Rectal smooth muscle tissue (tissue), 1 donor: ENCODE measurements around the gene WDR47.

Experiments
- H3K27ac ChIP-seq: one replicate; pipeline ENCODE4 v1.7.0; 2013; ENCODE audit warnings: low read depth, low read length, inconsistent platforms
- H3K27me3 ChIP-seq: one replicate; pipeline ENCODE4 v1.7.0; 2013; ENCODE audit warnings: low read length; ENCODE audit not compliant: control insufficient read depth, insufficient read depth
- H3K36me3 ChIP-seq: one replicate; pipeline ENCODE4 v1.7.0; 2013; ENCODE audit warnings: low read length; ENCODE audit not compliant: control insufficient read depth, insufficient read depth
- H3K4me1 ChIP-seq: one replicate; pipeline ENCODE4 v1.7.0; 2013; ENCODE audit warnings: low read length; ENCODE audit not compliant: control insufficient read depth, insufficient read depth
- H3K4me3 ChIP-seq: one replicate; pipeline ENCODE4 v1.7.0; 2013; ENCODE audit warnings: low read length
- H3K9ac ChIP-seq: one replicate; pipeline ENCODE4 v1.7.0; 2013; ENCODE audit warnings: low read length

Gene WDR47

DNA sequence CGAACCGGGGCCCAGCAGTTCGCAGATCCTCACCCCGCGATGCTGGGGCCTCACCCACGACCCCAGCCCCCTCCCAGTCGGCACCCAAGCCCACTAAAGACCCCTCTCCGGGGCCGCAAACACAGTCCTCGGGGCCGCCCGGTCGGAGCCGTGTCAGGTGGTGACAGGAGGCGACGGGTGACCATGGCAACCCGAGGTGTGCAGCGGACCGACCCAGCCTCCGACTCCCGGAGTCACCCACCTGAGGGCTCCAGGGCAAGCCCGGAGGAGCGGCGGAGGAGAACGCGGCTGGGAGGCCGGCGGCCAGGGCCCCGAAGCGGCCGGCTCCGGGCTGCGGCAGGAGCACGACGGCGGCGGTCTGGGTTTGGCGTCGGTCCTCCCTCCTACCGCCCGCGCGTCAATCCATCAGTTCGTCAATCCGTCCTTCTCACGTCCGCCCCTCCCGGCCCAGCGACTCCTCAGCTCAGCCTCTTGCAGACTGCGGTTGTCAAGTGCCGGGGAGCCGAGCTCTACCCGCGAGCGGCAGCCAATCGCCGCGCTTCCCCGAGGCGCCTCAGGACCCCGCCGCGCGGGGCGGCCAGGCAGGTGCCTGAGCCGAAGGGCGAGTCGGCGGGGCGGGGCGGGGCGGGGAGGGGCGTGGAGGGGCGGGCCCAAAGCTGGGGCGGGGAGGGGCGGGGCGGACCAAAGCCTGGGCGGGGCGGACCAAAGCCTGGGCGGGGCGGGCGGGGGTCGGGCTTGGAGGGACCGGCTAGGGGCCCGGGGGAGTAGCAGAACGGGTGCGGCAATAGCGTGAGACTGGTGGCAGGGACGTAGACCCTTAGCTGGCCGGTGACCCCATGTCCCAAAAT lies at the start of gene WDR47:
Gene WDR47 (minus strand): TSS at position 482 of the 848 bp plus-strand sequence. CDS start 18,590 bp downstream, outside the sequence.
- peak within 1 kb of the TSS; percentile 91 for H3K4me3 ChIP-seq
- peak within 1 kb of the TSS; percentile 62 for H3K9ac ChIP-seq
- H3K4me1 ChIP-seq, result no peaks in the 10 kb centered on the region
- no peaks in the 10 kb centered on the region for H3K27me3 ChIP-seq
- H3K36me3 ChIP-seq, result no peaks in the 10 kb centered on the region
- H3K27ac ChIP-seq, result peak within 1 kb of the TSS; percentile 53

DNA sequence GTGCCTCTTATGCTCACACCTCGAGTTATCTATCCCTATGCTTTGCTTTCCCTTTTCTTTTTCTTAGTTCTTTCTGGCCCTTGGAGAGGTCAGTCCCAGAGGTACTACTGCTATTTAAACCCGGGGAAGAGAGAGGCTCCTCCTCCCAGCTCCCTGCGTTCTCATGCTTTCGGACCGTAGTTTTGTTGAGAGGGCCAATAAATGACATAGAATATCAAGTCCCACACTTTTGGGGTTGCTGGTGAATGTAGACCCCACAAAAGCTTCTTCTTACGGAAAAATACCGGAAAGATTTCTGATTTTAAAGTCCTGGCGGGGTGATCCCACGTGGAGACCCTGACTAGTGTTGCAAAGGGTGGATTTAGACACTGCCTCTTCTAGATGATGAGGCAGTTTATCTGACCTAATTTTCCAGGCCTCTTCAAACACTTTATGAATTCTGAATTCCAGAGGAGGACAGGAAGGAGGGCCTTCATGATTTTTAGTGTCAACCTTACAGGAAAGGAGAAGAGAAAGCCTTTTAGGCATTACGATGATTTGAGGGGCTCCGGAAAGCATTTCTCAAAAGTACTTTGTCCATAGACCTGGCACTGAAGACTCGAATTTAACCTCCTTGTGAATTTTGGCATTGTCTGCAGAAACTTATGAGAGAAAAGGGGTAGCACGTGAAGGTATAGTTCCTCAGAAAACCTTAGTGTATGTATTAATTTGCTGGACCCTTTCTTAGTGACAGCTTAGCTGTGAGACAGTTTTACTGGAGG lies 49.4 kb upstream of the WDR47 start:
- H3K27me3 ChIP-seq, result no peaks in the 10 kb centered on the region
- peak overlapping the region; percentile 76 for H3K9ac ChIP-seq
- H3K27ac ChIP-seq, result peak overlapping the region; percentile 98
- no peaks in the 10 kb centered on the region for H3K36me3 ChIP-seq
- H3K4me1 ChIP-seq, result peaks cover 20% of the 10 kb centered on the region
- peak overlapping the region; percentile 80 for H3K4me3 ChIP-seq

DNA sequence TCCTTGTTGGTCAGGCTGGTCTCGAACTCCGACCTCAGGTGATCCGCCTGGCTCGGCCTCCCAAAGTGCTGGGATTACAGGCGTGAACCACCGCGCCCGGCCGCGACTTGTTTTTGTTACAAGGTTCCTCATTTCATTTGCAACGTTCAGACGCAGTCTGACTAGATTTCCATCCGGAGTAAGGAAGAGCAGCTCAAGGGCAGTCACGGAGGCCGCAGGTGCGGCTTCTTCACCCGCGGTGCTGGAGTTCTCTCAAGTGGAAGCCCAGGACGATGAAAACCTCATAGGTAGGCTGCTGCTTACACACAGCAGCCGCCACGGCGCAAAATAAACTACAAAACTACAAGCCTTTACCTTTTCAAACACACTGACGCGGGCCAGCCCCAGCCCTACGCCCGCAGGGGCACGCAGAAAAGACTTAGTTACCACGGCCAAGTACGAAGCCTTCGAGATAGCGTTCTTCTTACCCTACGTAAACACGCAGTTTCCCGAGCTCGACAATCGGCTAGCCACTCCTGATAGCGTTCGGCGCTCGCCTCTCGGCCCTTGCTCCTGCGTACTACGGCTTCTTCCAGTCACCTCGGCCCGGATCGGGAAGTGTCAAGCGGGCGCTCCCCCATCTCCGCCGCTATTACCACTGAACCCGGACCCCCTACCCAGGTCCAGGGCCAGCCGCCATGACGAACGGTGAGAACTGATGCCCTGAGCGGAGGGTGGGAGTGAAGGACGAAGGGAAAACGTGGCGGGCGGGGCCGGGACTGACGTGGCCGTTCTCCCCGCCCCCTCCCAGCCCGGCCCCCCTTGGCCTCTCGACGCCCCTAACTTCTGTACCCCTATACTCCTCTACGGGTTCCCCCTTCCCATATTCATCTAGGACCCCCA lies 48.5 kb upstream of the WDR47 start, which contains the start of gene TMEM167B:
Gene TMEM167B (plus strand): TSS at position 569 of the 882 bp plus-strand sequence. CDS start 109 bp downstream, at position 678.
- Histone ChIP-seq H3K9ac (peak within 1 kb of the TSS; percentile 76), H3K36me3 (no peaks in the 10 kb centered on the region), H3K27me3 (no peaks in the 10 kb centered on the region), H3K4me1 (peaks cover 20% of the 10 kb centered on the region), H3K27ac (peak within 1 kb of the TSS; percentile 98), H3K4me3 (peak within 1 kb of the TSS; percentile 80)

DNA sequence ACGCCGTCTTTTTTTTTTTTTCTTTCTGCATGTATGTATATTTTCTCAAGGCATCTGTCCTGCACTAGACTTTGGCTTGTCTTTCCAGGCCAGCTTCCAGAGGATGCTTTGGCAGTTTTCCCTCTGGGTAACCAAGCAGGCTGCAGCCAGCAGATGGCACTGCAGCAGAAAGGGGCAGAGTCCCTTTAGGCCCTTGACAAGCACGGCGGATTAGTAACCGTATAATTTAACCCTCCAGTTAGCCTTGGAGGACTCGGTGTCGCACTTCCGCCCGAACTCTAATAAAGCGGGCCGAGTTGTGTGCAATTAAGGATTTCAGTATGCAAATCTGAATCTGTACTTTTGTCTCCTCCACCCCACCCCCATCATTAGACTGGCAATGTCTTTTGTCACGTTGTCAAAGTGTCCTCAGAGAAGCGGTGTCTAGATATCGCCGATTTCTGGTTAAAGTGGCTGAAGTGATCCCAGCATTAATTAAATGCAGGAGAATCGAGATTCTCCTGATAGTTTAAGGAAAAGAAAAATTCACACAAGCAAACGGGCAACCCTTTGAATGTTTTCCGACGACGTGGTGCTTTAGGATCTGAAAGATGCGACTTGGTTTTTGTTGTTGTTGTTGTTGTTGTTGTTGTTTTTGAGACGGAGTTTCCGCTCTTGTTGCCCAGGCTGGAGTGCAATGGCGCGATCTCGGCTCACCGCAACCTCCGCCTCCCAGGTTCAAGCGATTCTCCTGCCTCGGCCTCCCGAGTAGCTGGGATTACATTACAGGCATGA lies 47.5 kb upstream of the WDR47 start:
- peak overlapping the region; percentile 80 for H3K4me3 ChIP-seq
- peaks cover 18% of the 10 kb centered on the region for H3K4me1 ChIP-seq
- H3K9ac ChIP-seq, result no peak overlapping the region
- H3K36me3 ChIP-seq, result no peaks in the 10 kb centered on the region
- peak overlapping the region; percentile 98 for H3K27ac ChIP-seq
- H3K27me3 ChIP-seq, result no peaks in the 10 kb centered on the region

DNA sequence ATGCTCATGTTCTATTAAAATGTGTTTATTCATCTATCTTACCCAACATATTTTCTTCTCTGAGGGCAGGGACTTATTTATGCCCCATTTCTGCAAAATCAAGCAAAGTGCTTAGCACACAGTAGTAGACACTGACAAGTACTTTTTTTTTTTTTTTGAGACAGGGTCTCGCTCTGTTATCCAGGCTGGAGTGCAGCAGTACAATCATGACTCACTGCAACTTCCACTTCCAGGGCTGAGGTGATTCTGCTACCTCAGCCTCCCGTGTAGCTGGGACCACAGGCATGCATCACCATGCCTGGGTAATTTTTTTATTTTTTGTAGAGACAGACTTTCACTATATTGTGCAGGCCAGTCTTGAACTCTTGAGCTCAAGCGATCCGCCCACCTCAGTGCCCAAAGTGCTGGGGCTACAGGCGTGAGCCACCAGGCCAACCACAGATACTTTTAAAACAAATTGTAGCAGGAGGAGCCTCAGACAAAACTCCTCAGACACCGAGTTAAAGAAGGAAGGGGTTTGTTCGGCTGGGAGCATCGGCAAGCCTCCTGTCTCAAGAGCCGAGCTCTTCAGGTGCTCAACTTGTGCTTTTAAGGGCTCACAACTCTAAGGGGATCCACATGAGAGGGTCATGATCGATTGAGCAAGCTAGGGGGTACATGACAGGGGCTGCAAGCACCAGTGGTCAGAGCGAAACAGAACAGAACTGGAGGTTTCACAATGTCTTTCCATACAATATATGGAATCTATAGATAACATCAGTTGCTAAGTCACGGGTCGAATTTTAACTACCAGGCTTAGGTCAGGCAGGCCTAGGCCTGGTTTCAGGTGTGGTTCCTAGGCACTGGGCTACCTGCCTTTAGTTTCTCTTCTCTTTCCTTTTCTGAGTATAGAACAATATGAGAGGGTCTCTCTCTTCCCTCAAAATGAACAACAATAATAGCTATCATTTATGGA lies 42.9 kb upstream of the WDR47 start:
- Histone ChIP-seq H3K4me3 (no peak overlapping the region), H3K9ac (no peak overlapping the region), H3K4me1 (no peaks in the 10 kb centered on the region), H3K27ac (no peak overlapping the region), H3K27me3 (no peaks in the 10 kb centered on the region), H3K36me3 (no peaks in the 10 kb centered on the region)

DNA sequence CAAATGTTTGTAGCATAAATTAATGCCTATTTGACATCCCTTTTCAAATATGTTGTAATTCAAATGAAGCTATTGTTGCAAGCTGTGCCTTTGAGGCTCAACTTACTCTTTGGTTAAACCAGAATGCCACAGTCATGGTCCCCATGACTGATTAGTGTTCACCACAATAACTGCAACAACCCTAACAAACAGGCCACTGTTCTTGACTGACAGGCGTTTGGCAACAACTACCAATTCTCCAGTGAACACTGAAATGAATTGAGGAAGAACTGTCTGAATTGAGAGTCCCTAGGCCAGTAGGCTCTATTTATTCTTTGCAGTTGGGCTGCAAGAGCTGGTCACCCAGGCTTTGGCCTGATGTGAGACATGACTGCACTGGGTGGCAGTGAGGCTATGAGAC lies 42.0 kb upstream of the WDR47 start:
- Histone ChIP-seq H3K4me1 (no peaks in the 10 kb centered on the region), H3K36me3 (no peaks in the 10 kb centered on the region), H3K9ac (no peak overlapping the region), H3K4me3 (no peak overlapping the region), H3K27ac (no peak overlapping the region), H3K27me3 (no peaks in the 10 kb centered on the region)

DNA sequence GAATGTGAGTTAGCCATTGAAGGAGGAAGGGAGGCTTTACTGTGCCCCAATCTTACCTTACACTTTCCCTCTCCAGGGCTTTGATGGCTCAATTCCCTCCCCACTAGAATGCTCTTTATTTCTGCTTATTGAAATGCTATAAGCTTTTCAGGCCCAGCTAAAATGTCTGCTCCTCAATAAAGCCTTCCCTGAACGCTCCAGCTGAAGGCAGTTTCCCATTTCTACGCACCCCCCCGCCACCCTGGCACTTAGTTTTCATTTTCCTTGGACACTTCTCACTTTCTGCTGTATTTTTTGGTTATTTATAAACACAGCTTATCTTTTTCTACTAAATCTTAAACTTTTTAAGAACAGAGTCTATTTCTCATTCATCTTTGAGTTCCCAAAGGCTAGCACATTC lies 41.6 kb upstream of the WDR47 start:
- H3K36me3 ChIP-seq, result no peaks in the 10 kb centered on the region
- H3K27ac ChIP-seq, result no peak overlapping the region
- H3K27me3 ChIP-seq, result no peaks in the 10 kb centered on the region
- H3K9ac ChIP-seq, result no peak overlapping the region
- H3K4me1 ChIP-seq, result no peaks in the 10 kb centered on the region
- no peak overlapping the region for H3K4me3 ChIP-seq

DNA sequence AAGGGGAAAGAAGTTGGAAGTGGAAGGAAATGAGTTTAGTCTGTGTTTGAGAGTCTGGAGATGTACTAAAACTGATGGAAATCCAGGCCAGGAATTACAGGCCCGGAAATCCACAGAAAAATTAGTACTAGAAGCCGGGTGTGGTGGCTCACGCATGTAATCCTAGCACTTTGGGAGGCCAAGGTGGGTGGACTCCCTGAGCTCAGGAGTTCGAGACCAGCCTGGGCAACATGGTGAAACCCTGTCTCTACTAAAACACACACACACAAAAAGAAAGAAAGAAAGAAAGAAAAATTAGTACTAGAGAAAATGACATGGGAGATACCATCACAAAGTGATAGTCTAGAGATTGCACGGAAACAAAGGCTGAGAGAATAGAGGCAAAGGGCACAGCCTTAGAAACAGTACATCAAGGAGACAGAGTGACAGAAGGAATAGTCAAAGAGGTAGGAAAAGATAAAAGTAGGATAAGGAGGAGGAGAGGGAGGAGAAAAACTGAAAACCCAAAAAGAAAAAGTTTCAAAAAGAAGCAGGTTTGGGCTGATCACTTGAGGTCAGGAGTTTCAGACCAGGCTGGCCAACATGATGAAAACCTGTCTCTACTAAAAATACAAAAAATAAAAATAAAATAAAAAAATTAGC lies 38.7 kb upstream of the WDR47 start:
- no peaks in the 10 kb centered on the region for H3K4me1 ChIP-seq
- no peaks in the 10 kb centered on the region for H3K36me3 ChIP-seq
- no peak overlapping the region for H3K27ac ChIP-seq
- H3K9ac ChIP-seq, result no peak overlapping the region
- H3K27me3 ChIP-seq, result no peaks in the 10 kb centered on the region
- H3K4me3 ChIP-seq, result no peak overlapping the region

DNA sequence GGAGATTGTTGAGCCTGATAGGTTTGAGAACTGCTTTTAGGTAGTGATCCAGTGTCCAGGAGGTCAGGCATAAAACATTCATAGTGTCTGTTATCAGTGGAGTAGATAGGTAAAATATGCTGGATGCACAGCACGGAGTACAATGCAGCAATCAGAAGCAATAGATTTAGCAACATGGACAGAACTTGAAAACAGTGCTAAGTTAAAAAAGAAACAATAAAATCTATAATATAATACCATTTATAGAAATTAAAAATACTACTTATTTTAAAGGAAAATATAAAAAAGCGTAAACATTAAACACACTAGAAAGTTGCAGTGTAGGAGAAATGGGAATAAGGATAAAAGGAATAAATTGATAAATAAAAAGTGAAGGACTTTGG lies 37.3 kb upstream of the WDR47 start:
- Histone ChIP-seq H3K4me3 (no peak overlapping the region), H3K4me1 (peaks cover 5% of the 10 kb centered on the region), H3K27ac (no peak overlapping the region), H3K9ac (no peak overlapping the region), H3K27me3 (no peaks in the 10 kb centered on the region), H3K36me3 (no peaks in the 10 kb centered on the region)

DNA sequence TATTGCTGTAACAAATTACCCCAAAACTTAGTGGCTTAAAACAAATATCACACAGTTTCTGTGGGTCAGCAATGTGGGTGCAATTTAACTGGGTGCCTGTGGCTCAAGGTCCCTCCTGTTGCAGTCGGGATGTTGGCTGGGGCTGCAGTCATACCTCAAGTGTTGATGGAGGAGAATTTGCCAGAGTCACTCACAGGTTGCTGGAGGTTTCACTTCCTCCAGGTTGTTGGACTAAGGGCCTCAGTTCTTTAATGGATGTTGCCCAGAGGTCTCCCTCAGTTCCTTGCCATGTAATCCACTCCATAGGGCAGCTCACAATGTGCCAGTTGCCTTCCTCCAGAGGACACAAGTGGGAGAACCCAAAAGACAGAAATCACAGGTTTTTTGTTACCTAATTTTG lies 36.4 kb upstream of the WDR47 start:
- no peaks in the 10 kb centered on the region for H3K27me3 ChIP-seq
- peaks cover 5% of the 10 kb centered on the region for H3K4me1 ChIP-seq
- H3K4me3 ChIP-seq, result no peak overlapping the region
- no peak overlapping the region for H3K27ac ChIP-seq
- H3K36me3 ChIP-seq, result no peaks in the 10 kb centered on the region
- no peak overlapping the region for H3K9ac ChIP-seq
